H9 (cell line): ENCODE data around the gene RASGRF1. TPM values are rescaled to one million over a fixed set of nuclear protein-coding genes. Genes with fewer than 3 reads are reported as not detected.

ENCODE experiments used
- DNase-seq: peaks from one replicate; pipeline ENCODE4 v3.0.0-alpha.2; 2017
- H2AFZ ChIP-seq: one replicate; pipeline ENCODE4 v1.6.1; 2013; ENCODE audit warnings: mild to moderate bottlenecking, low read length, control low read depth, moderate library complexity
- H2AK5ac ChIP-seq: 2 replicates; pipeline ENCODE4 v1.6.1; 2013; ENCODE audit warnings: low read length, control low read depth, mixed read lengths; ENCODE audit not compliant: insufficient read length
- H2BK120ac ChIP-seq: one replicate; pipeline ENCODE4 v1.6.1; 2013; ENCODE audit warnings: low read depth, mild to moderate bottlenecking, low read length, control low read depth, inconsistent platforms; ENCODE audit not compliant: poor library complexity, severe bottlenecking
- H2BK12ac ChIP-seq: 2 replicates; pipeline ENCODE4 v1.6.1; 2013; ENCODE audit warnings: low read length, control low read depth, mixed read lengths, low read depth; ENCODE audit not compliant: insufficient read length
- H2BK15ac ChIP-seq: 2 replicates; pipeline ENCODE4 v1.6.1; 2013; ENCODE audit warnings: low read depth, low read length, control low read depth
- H2BK20ac ChIP-seq: one replicate; pipeline ENCODE4 v1.6.1; 2013; ENCODE audit warnings: low read depth, mild to moderate bottlenecking, low read length, control low read depth, inconsistent platforms; ENCODE audit not compliant: poor library complexity, severe bottlenecking
- H2BK5ac ChIP-seq: 2 replicates; pipeline ENCODE4 v1.6.1; 2013; ENCODE audit warnings: low read length, control low read depth, mixed read lengths; ENCODE audit not compliant: insufficient read length
- H3K14ac ChIP-seq: 2 replicates; pipeline ENCODE4 v1.6.1; 2013; ENCODE audit warnings: low read length, control low read depth; ENCODE audit not compliant: insufficient read depth
- H3K18ac ChIP-seq: 2 replicates; pipeline ENCODE4 v1.6.1; 2013; ENCODE audit warnings: low read depth, mild to moderate bottlenecking, mixed read lengths, low read length, control low read depth; ENCODE audit not compliant: insufficient read length
- H3K23ac ChIP-seq: 2 replicates; pipeline ENCODE4 v1.6.1; 2013; ENCODE audit warnings: low read length, control low read depth, mixed read lengths, low read depth; ENCODE audit not compliant: insufficient read length
- H3K23me2 ChIP-seq: 2 replicates; pipeline ENCODE4 v1.6.1; 2013; ENCODE audit warnings: low read depth, mild to moderate bottlenecking, mixed read lengths, low read length, control low read depth; ENCODE audit not compliant: insufficient read length, poor library complexity, severe bottlenecking
- H3K27ac ChIP-seq: 2 replicates; pipeline ENCODE4 v1.5.1; 2013; ENCODE audit warnings: low read length, control low read depth, mixed read lengths, low read depth; ENCODE audit not compliant: insufficient read length
- H3K27me3 ChIP-seq: 2 replicates; pipeline ENCODE4 v1.6.1; 2013; ENCODE audit warnings: low read length, control low read depth, inconsistent platforms; ENCODE audit not compliant: insufficient read depth
- H3K4ac ChIP-seq: 2 replicates; pipeline ENCODE4 v1.6.1; 2013; ENCODE audit warnings: low read depth, mild to moderate bottlenecking, control low read depth, inconsistent platforms, low read length, moderate library complexity
- H3K4me1 ChIP-seq: 2 replicates; pipeline ENCODE4 v1.6.1; 2013; ENCODE audit warnings: low read length, control low read depth, inconsistent platforms; ENCODE audit not compliant: insufficient read depth
- H3K4me2 ChIP-seq: 2 replicates; pipeline ENCODE4 v1.6.1; 2013; ENCODE audit warnings: low read length, control low read depth, mixed read lengths; ENCODE audit not compliant: insufficient read length, insufficient read depth
- H3K56ac ChIP-seq: 2 replicates; pipeline ENCODE4 v1.6.1; 2013; ENCODE audit warnings: low read depth, mild to moderate bottlenecking, mixed read lengths, low read length, control low read depth; ENCODE audit not compliant: insufficient read length
- H3K79me1 ChIP-seq: 2 replicates; pipeline ENCODE4 v1.6.1; 2013; ENCODE audit warnings: low read depth, mild to moderate bottlenecking, moderate library complexity, low read length, control low read depth, inconsistent platforms; ENCODE audit not compliant: insufficient read depth, poor library complexity, severe bottlenecking
- H3K79me2 ChIP-seq: 2 replicates; pipeline ENCODE4 v1.6.1; 2013; ENCODE audit warnings: low read length, control low read depth, inconsistent platforms; ENCODE audit not compliant: insufficient read depth
- H3K9ac ChIP-seq: 2 replicates; pipeline ENCODE4 v1.6.1; 2013; ENCODE audit warnings: low read length, control low read depth, mixed read lengths; ENCODE audit not compliant: insufficient read length; ENCODE audit errors: extremely low read depth
- H3K9me3 ChIP-seq: one replicate; pipeline ENCODE4 v1.6.1; 2013; ENCODE audit warnings: low read depth, low read length, inconsistent platforms; ENCODE audit not compliant: control insufficient read depth
- H3T11ph ChIP-seq: one replicate; pipeline ENCODE4 v1.6.1; 2013; ENCODE audit warnings: mild to moderate bottlenecking, low read length, control low read depth, inconsistent platforms
- H4K20me1 ChIP-seq: one replicate; pipeline ENCODE4 v1.6.1; 2013; ENCODE audit not compliant: control insufficient read depth, insufficient read length, insufficient read depth
- H4K5ac ChIP-seq: 2 replicates; pipeline ENCODE4 v1.6.1; 2013; ENCODE audit warnings: low read depth, mild to moderate bottlenecking, mixed read lengths, low read length, control low read depth; ENCODE audit not compliant: insufficient read length
- H4K8ac ChIP-seq: replicated peaks from 2 replicates; pipeline ENCODE4 v1.6.1; 2013; ENCODE audit warnings: low read length, control low read depth, mixed read lengths, low read depth; ENCODE audit not compliant: insufficient read length
- H4K91ac ChIP-seq: 2 replicates; pipeline ENCODE4 v1.6.1; 2013; ENCODE audit warnings: low read depth, mild to moderate bottlenecking, moderate library complexity, mixed read lengths, low read length, control low read depth; ENCODE audit not compliant: insufficient read length
- H3K27ac Mint-ChIP-seq, 3 experiments: 2 replicates in 2 of 3; 3 replicates in 1 of 3; pipeline ENCODE4 v1.8.0; 2020 to 2021; ENCODE audit warnings: mixed read lengths in 3 of 3, mild to moderate bottlenecking in 1 of 3, moderate library complexity in 1 of 3
- H3K27me3 Mint-ChIP-seq: 2 replicates; pipeline ENCODE4 v1.8.0; 2021; ENCODE audit warnings: low read depth, mild to moderate bottlenecking, moderate library complexity, mixed read lengths
- H3K36me3 Mint-ChIP-seq, 3 experiments: 2 replicates in 2 of 3; 3 replicates in 1 of 3; pipeline ENCODE4 v1.8.0; 2020 to 2021; ENCODE audit warnings: low read depth in 3 of 3, mixed read lengths in 3 of 3; ENCODE audit not compliant: insufficient read depth in 1 of 3
- H3K4me1 Mint-ChIP-seq, 2 experiments: 2 replicates each; pipeline ENCODE4 v1.8.0; 2020; ENCODE audit warnings: mixed read lengths in 2 of 2
- H3K4me3 Mint-ChIP-seq, 2 experiments: 2 replicates in 1 of 2; 3 replicates in 1 of 2; pipeline ENCODE4 v1.8.0; 2020 to 2021; ENCODE audit warnings: mild to moderate bottlenecking in 2 of 2, mixed read lengths in 2 of 2, moderate library complexity in 1 of 2
- H3K9me3 Mint-ChIP-seq, 2 experiments: 2 replicates in 1 of 2; 3 replicates in 1 of 2; pipeline ENCODE4 v1.8.0; 2020; ENCODE audit warnings: mild to moderate bottlenecking in 2 of 2, mixed read lengths in 2 of 2, moderate library complexity in 1 of 2
- WGBS: extraction: QIAGEN DNeasy Blood & Tissue Kit; methylation state at CpG from one replicate; pipeline ENCODE4 v1.1.7; 2013; ENCODE audit warnings: missing lambda C conversion rate, low lambda C conversion rate, mixed read lengths; ENCODE audit not compliant: insufficient read length; ENCODE audit errors: extremely low coverage; 5-methylcytosine and 5-hydroxymethylcytosine counted together
- total RNA-seq: library from RNA; stranded (reverse); gene quantifications from 2 replicates; pipeline ENCODE4 v1.2.1, GENCODE V29; 2021
- TF ChIP-seq, protein P1 (sequence below): fragments of 200-600 bp; sonication (generic); conservative IDR thresholded peaks from 3 replicates; pipeline ENCODE4 v1.8.0; 2021; ENCODE audit warnings: antibody characterized with exemption, mild to moderate bottlenecking

RASGRF1 gene
- total RNA-seq, 1 experiment from 2014 or later, result 0.48 TPM

DNA sequence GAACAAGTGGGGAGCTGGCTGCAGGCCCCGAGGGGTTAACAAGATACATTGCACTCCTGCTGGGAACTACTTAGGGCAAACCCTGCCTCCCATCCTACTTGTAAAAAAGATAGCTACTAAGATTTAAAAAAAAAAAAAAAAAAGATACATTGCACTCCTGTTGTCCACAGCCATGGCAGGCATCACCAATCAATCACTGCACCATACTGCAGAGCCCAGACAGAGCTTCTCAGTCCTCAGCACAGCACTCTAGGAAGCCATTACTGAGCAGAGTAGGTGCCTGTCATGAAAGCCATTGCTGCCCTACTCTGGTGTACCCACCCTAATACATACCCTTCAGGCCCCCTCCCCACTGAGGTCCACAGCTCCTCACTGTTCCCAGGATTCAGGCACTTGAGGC is 64.8 kb downstream of the RASGRF1 start:
- TF ChIP-seq, protein P1, sequence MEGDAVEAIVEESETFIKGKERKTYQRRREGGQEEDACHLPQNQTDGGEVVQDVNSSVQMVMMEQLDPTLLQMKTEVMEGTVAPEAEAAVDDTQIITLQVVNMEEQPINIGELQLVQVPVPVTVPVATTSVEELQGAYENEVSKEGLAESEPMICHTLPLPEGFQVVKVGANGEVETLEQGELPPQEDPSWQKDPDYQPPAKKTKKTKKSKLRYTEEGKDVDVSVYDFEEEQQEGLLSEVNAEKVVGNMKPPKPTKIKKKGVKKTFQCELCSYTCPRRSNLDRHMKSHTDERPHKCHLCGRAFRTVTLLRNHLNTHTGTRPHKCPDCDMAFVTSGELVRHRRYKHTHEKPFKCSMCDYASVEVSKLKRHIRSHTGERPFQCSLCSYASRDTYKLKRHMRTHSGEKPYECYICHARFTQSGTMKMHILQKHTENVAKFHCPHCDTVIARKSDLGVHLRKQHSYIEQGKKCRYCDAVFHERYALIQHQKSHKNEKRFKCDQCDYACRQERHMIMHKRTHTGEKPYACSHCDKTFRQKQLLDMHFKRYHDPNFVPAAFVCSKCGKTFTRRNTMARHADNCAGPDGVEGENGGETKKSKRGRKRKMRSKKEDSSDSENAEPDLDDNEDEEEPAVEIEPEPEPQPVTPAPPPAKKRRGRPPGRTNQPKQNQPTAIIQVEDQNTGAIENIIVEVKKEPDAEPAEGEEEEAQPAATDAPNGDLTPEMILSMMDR, result no peak
- Histone ChIP-seq H2BK15ac (no peak overlapping the region), H3K9me3 (no peaks in the 10 kb centered on the region), H3K27ac (no peak overlapping the region), H3K79me1 (no peaks in the 10 kb centered on the region), H2AFZ (no peak overlapping the region), H3K9ac (no peak overlapping the region), H2BK5ac (no peak overlapping the region), H4K5ac (no peak overlapping the region), H3K56ac (no peak overlapping the region), H4K91ac (no peak overlapping the region), H3K79me2 (no peaks in the 10 kb centered on the region), H3K23ac (no peak overlapping the region), H4K8ac (no peak overlapping the region), H2BK12ac (no peak overlapping the region), H2AK5ac (no peak overlapping the region), H3K4ac (no peak overlapping the region), H3K4me1 (no peaks in the 10 kb centered on the region), H3K27me3 (no peaks in the 10 kb centered on the region), H3K14ac (no peak overlapping the region), H3K4me2 (no peak overlapping the region), H2BK20ac (no peak overlapping the region), H3K18ac (no peak overlapping the region), H2BK120ac (no peak overlapping the region), H4K20me1 (no peaks in the 10 kb centered on the region), H3T11ph (no peak overlapping the region), H3K23me2 (no peaks in the 10 kb centered on the region)
- WGBS, result no CpG with 5 or more reads among the region's 1 CpG
- H3K4me1 Mint-ChIP-seq, result peaks cover 6 to 8% of the 10 kb centered on the region in 2 experiments; a peak in 3 of 4 replicates
- no peak for DNase-seq
- H3K4me3 Mint-ChIP-seq, result no peak overlapping the region
- H3K36me3 Mint-ChIP-seq, result peaks cover 2 to 12% (median 4%) of the 10 kb centered on the region in 3 experiments; a peak in 4 of 7 replicates
- H3K27ac Mint-ChIP-seq, result no peak overlapping the region
- peaks cover 10 to 16% of the 10 kb centered on the region in 2 experiments for H3K9me3 Mint-ChIP-seq
- H3K27me3 Mint-ChIP-seq, result peaks cover 3% of the 10 kb centered on the region
